Glutamatergic neuron (in vitro differentiated cells): ENCODE data around the gene MEF2B. TPM values are rescaled to one million over a fixed set of nuclear protein-coding genes. Genes with fewer than 3 reads are reported as not detected.

ENCODE experiments used
- DNase-seq: peaks from one replicate; pipeline ENCODE4 v3.0.0; 2022
- H3K27ac Mint-ChIP-seq: one replicate; pipeline ENCODE4 v1.8.0; 2020; ENCODE audit warnings: mild to moderate bottlenecking, mixed read lengths, inconsistent platforms; ENCODE audit not compliant: unreplicated experiment
- H3K27me3 Mint-ChIP-seq: one replicate; pipeline ENCODE4 v1.8.0; 2020; ENCODE audit warnings: mild to moderate bottlenecking, moderate library complexity, mixed read lengths, inconsistent platforms; ENCODE audit not compliant: unreplicated experiment
- H3K36me3 Mint-ChIP-seq: one replicate; pipeline ENCODE4 v1.8.0; 2020; ENCODE audit warnings: mild to moderate bottlenecking, mixed read lengths, inconsistent platforms; ENCODE audit not compliant: unreplicated experiment
- H3K4me1 Mint-ChIP-seq: one replicate; pipeline ENCODE4 v1.8.0; 2020; ENCODE audit warnings: mild to moderate bottlenecking, low read depth, mixed read lengths, inconsistent platforms; ENCODE audit not compliant: unreplicated experiment
- H3K4me3 Mint-ChIP-seq: one replicate; pipeline ENCODE4 v1.8.0; 2020; ENCODE audit warnings: mild to moderate bottlenecking, mixed read lengths, inconsistent platforms; ENCODE audit not compliant: unreplicated experiment
- H3K9me3 Mint-ChIP-seq: one replicate; pipeline ENCODE4 v1.8.0; 2020; ENCODE audit warnings: mild to moderate bottlenecking, moderate library complexity, mixed read lengths, inconsistent platforms; ENCODE audit not compliant: unreplicated experiment
- CTCF ChIP-seq: fragments of 200-600 bp; sonication (generic); IDR thresholded peaks from one replicate; pipeline ENCODE4 v1.5.0; 2021; ENCODE audit not compliant: partially characterized antibody, unreplicated experiment
- total RNA-seq: library from RNA; stranded (reverse); fragmentation: NEBNext Ultra II Directional; extraction: Animal tissue kit (Norgen Biotek cat#: 25700); gene quantifications from one replicate; pipeline ENCODE4 v1.2.1, GENCODE V29; 2021; ENCODE audit not compliant: unreplicated experiment

The MEF2B gene
- total RNA-seq, 1 donor from 2014 or later = 1.7 TPM

DNA sequence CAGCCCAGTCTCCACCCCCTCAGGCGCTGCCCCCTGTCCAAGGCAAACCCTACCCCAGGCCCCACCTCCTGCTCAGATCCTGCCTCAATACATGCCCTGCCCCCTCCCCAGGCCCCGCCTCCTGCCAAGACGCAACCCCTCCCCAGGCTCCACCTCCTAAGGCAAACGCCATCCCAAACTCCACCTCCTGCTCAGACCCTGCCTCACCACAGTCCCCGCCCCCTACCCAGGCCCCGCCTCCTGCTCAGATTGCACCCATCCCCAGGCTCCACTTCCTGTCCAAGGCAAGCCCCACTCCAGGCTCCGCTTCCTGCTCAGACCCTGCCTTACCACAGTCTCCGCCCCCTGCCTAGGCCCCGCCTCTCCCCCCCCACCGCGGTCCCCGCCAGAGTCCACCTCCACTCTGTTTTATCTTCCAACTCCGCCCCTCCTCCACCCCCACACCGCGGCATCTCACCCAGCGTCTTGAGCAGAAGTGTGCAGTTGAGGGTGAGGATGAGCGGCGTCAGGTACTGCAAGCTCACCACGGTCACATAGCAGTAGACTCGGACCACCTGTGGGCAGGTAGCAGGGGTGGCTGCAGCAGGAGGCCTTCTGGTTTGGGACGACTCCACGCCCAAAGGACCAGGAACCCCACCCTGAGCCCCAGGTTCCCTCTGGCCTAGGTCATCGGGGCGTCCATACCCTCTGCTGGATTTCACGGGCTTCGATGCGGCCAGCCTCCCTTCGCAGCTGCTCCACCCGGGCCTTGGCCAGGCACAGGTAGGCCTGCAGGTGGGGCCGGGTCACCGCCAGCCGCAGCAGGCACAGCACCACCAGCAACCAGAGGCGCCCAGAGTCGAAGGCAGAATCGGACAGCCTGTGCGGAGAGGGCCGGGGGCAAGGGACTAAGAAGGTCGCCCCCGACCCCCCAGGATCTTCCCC is 49.5 kb downstream of the MEF2B start:
- Mint-ChIP-seq H3K27me3 (no peaks in the 10 kb centered on the region), H3K27ac (no peak overlapping the region), H3K9me3 (peaks cover 7% of the 10 kb centered on the region), H3K4me1 (no peaks in the 10 kb centered on the region), H3K36me3 (peaks cover 13% of the 10 kb centered on the region), H3K4me3 (no peak overlapping the region)
- no peak for TF ChIP-seq CTCF
- peak; percentile 89 for DNase-seq

DNA sequence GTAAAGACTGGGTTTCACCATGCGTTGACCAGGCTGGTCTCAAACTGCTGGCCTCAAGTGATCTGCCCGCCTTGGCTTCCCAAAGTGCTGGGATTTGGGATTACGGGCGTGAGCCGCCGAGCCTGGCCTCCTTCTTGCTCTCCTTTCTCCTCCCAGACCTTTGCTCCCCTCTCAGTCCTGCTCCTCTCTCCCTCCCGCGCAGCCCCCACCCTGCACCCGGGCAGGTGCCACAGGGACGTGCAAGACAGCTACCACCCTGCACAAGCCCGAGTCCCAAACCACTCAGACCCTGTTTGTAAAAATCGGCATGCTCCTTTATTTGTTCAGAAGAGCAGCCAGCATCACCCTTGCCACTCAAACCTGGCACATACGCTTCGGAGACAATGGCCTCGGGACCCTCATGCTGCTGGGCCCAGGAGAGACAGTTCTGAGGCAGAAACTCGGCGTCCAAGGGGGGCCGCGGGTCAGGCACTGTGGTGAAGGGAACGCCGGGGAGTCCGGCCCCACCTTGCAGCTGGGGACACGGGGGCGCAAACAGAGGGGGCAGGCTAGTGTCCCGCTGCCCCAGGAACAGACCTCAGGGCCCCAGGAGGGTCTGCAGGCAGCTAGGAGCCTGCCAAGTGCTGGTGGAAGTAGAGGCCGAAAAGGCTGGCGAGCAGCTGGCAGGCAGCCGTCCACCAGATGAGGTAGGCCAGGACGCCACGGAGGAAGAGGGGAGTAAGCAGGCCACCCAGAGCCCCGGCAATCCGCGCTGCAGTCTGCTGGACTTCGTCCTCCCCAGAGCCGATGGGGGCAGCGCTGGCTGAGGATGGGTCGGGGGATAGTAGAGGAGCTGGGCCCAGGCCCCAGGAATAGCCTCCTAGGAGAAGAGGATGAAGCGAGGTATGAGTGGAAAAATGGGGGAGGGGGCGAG is 50.5 kb downstream of the MEF2B start:
- no peak overlapping the region for H3K27ac Mint-ChIP-seq
- DNase-seq = no peak
- H3K9me3 Mint-ChIP-seq = peaks cover 7% of the 10 kb centered on the region
- H3K4me1 Mint-ChIP-seq = no peaks in the 10 kb centered on the region
- TF ChIP-seq CTCF = no peak
- no peaks in the 10 kb centered on the region for H3K27me3 Mint-ChIP-seq
- no peak overlapping the region for H3K4me3 Mint-ChIP-seq
- peaks cover 13% of the 10 kb centered on the region for H3K36me3 Mint-ChIP-seq

GRCh38 chr19:19115954-19116353 is 54.1 kb downstream of the MEF2B start:
- Mint-ChIP-seq H3K27ac (no peak overlapping the region), H3K9me3 (peaks cover 8% of the 10 kb centered on the region), H3K4me1 (peaks cover 11% of the 10 kb centered on the region), H3K4me3 (no peak overlapping the region), H3K27me3 (peaks cover 4% of the 10 kb centered on the region), H3K36me3 (no peaks in the 10 kb centered on the region)
- peak; percentile 53 for DNase-seq
- TF ChIP-seq CTCF = peak; percentile 35

DNA sequence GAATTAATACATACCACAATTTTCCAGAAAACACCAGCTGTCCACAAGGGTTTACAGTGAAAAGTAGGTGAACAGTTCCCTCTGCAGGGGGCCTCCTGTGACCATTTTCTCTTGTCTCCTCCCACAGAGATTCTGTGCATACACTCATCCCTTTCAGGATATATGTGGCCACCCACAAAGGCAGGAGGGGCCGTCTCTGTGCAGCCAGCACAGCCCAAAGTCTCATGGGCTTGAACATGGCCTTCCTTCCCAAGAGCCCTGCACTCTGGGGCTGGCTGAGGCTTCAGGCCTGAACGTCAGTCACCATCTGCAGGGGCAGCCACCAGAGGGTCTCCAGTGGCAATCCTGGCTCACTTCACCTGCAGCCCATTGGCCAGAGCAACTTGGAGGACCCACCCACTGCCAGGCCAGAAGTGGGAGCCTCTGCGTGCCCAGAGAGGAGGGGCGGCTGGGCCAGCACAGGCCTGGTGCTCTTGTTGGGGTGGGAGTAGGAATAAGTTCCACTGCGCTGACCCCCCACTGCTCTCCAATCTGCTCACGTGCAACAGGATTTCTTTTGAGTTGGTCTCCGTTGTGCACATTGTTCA is 56.9 kb downstream of the MEF2B start:
- TF ChIP-seq CTCF = no peak
- peaks cover 11% of the 10 kb centered on the region for H3K27me3 Mint-ChIP-seq
- H3K4me3 Mint-ChIP-seq = peak overlapping the region; percentile 30
- peaks cover 11% of the 10 kb centered on the region for H3K4me1 Mint-ChIP-seq
- peaks cover 8% of the 10 kb centered on the region for H3K9me3 Mint-ChIP-seq
- no peaks in the 10 kb centered on the region for H3K36me3 Mint-ChIP-seq
- peak; percentile 56 for DNase-seq
- peak overlapping the region; percentile 15 for H3K27ac Mint-ChIP-seq
